GM23338 (cell line): ENCODE data around the gene RDH12.

Source experiments
- CREB1 ChIP-seq: fragments of 250-450 bp; sonication (Bioruptor Pico); IDR thresholded peaks from 2 replicates; pipeline ENCODE4 v1.5.0; 2020; ENCODE audit warnings: low read depth, mild to moderate bottlenecking, moderate library complexity
- CTCF ChIP-seq, 2 experiments: fragments of 200-600 bp in 1 of 2; sonication (generic) in 1 of 2; conservative IDR thresholded peaks; 2 replicates each; pipeline versions ENCODE4 v1.5.1 to v1.6.1; 2016 to 2017; ENCODE audit warnings: antibody characterized with exemption in 2 of 2, low read depth in 2 of 2, mild to moderate bottlenecking in 2 of 2, moderate library complexity in 1 of 2
- EZH2 ChIP-seq: fragments of 200-600 bp; sonication (generic); IDR thresholded peaks from one replicate; pipeline ENCODE4 v1.8.0; 2017; ENCODE audit warnings: antibody characterized with exemption, mild to moderate bottlenecking, low read depth; ENCODE audit not compliant: unreplicated experiment
- EZH2phosphoT487 ChIP-seq: fragments of 200-600 bp; sonication (generic); IDR thresholded peaks from one replicate; pipeline ENCODE4 v1.8.1; 2018; ENCODE audit warnings: antibody characterized with exemption; ENCODE audit not compliant: unreplicated experiment
- JUNB ChIP-seq: IDR thresholded peaks from one replicate; pipeline ENCODE4 v1.6.1; 2016; ENCODE audit warnings: antibody characterized with exemption; ENCODE audit not compliant: unreplicated experiment
- NANOG ChIP-seq: IDR thresholded peaks from 2 replicates; pipeline ENCODE4 v1.6.1; 2016; ENCODE audit warnings: antibody characterized with exemption, borderline replicate concordance
- POLR2AphosphoS5 ChIP-seq: IDR thresholded peaks from 2 replicates; pipeline ENCODE4 v1.6.1; 2016; ENCODE audit warnings: antibody characterized with exemption, low read depth
- REST ChIP-seq: IDR thresholded peaks from one replicate; pipeline ENCODE4 v1.6.1; 2018; ENCODE audit warnings: antibody characterized with exemption; ENCODE audit not compliant: unreplicated experiment
- STAT1 ChIP-seq: IDR thresholded peaks from one replicate; pipeline ENCODE4 v1.6.1; 2016; ENCODE audit warnings: antibody characterized with exemption; ENCODE audit not compliant: unreplicated experiment
- ZNF331 ChIP-seq: fragments of 250-450 bp; sonication (Bioruptor Pico); IDR thresholded peaks from 2 replicates; pipeline ENCODE4 v1.5.0; 2020; ENCODE audit warnings: low read depth, mild to moderate bottlenecking, moderate library complexity

DNA sequence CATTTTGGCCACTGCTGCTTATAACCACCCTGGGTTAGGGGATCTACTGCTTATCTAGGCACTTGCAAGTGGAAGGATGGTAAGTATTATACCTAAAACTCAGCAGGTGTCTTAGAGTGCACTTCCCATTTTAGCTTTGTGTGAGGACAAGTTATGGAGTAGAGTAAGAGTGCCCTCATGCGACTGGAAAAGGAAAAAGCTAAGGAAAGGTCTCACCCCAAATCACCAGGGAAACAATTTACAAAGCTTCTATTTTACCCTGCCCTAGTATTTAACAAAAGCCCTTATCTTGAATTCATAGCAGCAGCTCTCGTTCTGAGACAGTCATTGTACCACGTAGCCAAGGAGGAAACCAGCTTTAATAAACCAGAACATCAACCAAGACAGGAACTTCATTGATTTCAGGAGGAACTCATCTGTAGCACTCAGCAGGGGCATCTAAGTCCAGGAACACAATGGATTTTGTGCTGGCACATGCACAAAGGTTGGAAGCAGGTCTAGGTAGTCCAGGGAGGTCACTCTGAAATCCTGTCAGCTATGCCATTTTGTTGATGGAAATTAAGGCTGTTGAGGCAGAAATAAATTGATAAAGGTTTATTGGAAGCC lies 2.9 kb downstream of the RDH12 start:
- TF ChIP-seq CTCF (conservative IDR thresholded peaks at IDR 0.05; ENCODE audit: low read depth in 2 of 2) (peak; percentile 85 to 86), POLR2AphosphoS5 (no peak), EZH2 (no peak), EZH2phosphoT487 (no peak), NANOG (no peak), ZNF331 (CRISPR knock-in tag) (no peak), JUNB (no peak), REST (no peak), CREB1 (CRISPR knock-in tag) (no peak), STAT1 (no peak)
